HPDE6-E6E7 (cell line): ENCODE data around the gene PAQR4.

Source experiments
- DNase-seq: peaks from one replicate; pipeline ENCODE4 v3.0.0; 2011; ENCODE audit warnings: missing footprints; ENCODE audit errors: extremely low spot score

The PAQR4 gene

DNA sequence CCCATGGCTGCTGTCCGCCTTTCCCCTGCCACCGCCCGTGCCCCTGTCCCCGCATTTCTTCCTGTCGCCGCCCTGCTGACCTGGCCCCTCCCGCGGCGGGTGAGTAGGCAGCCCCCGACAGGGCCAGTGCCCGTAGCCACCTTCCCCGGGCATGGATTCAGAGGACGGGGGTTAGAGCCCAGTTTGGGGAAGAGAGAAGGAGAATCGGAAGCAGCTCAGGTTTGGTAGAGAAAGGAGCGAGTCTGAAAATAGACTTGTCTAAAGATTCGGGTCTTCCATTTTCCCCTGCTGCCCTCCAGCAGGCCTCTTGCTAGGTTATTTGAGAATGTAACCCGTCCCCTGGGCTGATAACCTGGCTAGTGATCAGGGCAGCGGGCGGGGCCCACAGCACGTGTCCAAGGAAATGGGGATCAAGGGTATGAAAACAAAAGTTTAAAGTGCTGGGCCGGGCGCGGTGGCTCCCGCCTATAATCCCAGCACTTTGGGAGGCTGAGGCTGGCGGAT is 35.7 kb downstream of the PAQR4 start:
- DNase-seq: no peak

DNA sequence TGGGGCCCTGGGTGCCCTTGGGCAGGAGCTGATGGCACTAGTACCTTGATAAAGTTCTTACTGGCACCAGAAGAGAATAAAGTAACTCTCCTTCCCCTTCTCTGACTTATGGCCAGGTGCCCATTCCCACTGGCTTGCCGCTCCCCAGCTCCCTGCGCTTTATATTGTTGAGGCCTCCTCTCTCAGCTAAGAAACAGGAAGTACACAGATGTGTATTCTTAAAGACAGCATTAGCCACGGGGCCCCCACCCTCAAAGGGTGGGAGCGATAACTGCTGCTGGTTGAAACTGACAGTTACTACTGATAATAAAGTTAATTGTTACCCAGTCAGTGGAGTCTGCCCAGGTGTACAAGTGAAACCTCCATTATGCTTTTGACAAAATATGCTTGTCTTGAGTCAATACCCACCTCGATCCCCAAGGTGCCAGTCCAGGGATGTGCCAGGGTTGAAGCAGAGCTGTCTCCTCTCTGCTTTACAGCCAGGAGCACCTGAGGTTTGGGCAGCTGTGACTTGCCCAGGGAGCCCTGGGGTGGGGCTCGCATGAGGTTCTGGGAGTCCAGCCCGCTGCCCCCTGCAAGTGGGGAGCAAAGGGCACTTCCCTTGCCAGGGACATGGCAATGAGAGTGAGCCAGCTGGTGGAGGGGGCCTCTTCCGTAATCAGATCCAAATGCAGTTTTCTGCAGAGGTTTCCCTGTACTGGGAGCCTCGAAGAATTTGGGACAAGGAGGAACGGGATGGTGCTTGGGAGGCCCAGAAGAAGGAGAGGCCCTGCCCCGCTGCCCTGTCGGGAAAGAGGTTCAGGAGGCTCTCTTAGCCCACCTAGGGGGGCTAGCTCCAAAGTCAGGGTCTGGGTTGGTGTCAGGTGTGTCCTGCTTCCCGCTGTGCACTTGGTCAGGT is 38.2 kb downstream of the PAQR4 start:
- no peak for DNase-seq

DNA sequence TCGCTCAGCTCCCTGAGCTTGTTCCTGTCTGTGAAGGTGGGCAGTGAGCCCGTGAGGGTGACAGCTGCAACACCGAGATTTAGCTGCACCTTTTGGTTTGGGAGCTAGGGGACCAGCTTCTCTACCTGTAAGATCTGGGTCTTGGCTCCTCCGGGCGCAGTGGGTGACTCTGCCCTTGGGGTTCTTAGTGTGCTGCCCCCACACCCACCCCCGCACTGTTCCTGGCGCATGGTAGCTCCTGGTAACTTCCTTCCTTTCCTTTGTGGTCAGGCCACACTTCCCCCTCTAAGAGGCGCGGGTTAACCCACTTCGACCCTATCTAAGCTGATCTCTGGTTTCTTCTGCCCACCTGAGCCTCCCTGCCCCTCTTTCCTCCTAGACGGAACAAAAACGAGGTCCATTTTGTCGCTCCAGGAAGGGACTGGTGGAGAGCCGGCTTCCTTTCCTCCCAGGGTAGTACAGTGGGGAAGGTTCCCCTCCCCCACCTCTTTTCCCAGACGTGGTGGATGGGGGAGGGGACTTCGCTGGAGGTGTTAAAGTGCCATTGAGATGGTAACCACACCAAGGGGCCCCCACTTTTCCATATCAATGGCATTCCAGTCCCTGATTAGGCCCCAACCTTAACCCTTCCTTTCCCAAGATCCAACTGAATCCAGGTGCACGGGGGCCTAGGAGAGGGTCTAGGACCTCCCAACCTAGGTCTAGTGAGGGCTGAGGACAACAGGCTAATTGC is 39.0 kb downstream of the PAQR4 start:
- no peak for DNase-seq

DNA sequence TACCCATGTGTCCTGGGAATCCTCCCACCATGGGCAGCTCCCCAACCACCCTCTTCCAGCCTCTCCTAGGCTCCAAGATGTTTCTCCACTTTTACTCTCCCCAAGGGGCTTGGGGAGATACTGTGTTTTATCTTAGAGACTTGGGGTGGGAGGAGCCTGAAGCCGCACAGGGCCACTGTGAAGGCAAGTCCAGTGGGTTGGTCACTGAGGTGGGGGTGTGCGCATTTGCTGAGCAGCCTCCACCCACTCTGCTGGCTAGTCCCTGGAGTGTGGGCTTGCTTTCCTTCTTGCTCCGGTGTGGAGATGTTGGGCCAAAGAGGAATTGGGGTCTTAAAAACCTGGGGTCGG is 39.5 kb downstream of the PAQR4 start:
- no peak for DNase-seq

DNA sequence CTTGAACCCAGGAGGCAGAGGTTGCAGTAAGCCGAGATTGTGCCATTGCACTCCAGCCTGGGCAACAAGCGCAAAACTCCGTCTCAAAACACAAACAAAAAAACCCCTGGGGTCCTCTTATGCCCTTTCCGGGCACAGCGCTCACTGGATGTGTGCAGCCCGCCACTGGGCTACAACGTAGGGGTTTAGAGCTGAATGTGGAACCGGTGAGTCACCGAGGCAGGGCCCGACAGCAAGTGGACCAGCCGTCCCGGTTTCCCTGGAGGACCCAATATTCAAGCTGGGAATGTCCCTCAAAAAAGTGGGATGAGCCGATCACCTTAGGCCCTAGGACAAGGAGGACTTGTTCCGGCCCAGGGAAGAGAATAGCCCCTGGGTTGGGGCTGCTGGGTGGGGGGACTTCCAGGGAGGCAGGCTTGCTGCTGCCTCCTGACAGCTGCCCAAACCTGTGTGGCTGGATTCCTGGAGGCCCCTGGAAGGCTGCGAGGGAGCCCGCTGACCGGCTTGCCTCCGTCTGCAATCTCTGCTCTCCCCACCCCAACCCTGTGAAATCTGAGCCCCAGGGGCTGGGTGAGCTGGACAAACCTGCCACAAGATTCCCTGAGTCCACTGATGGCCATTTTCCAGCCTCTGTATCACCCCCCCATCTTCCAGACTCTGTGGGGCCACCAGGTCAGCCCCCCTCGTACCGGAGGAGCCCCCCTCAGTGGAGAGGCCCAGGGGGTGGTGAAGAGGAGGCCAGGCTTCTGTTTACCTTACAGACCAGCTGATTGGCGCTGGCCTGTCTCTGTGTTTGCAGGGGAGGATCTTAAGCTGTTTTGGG is 40.6 kb downstream of the PAQR4 start:
- no peak for DNase-seq

DNA sequence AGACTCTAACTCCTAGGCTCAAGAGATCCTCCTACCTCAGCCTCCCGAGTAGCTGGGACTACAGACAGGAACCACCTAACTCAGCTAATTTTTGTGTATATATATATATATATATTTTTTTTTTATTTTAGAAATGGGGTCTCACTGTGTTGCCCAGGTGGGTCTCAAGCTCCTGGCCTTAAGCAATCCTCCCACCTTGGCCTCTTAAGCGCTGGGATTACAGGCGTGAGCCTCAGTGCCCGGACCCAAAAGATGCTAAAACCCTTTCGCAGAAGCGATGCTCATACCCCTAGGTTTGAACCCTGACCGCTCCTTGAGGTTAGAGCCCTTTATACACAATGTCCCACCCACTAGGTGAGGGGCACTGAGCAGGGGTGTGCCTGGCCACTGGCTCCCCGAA is 41.4 kb downstream of the PAQR4 start:
- no peak for DNase-seq

DNA sequence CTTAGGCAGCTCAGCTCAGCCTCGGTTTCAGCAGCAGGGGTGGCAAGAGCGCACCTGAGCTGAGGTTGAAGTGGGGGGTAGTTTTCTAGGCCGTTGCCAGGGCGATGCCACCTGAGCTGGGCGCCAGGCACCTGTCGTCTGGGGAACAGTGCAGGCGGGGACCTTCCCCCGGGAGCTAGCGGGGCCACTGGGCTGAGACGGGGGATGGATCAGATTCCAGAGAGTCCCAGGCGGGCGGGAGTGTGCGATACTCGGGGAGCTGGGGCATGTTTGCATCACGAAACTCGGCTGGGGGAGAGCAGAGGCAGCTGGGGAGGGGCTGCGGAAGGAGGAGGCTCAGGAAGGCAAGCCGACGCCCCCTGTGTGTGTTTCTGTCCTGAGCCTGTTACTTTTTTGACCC is 43.1 kb downstream of the PAQR4 start:
- no peak for DNase-seq

DNA sequence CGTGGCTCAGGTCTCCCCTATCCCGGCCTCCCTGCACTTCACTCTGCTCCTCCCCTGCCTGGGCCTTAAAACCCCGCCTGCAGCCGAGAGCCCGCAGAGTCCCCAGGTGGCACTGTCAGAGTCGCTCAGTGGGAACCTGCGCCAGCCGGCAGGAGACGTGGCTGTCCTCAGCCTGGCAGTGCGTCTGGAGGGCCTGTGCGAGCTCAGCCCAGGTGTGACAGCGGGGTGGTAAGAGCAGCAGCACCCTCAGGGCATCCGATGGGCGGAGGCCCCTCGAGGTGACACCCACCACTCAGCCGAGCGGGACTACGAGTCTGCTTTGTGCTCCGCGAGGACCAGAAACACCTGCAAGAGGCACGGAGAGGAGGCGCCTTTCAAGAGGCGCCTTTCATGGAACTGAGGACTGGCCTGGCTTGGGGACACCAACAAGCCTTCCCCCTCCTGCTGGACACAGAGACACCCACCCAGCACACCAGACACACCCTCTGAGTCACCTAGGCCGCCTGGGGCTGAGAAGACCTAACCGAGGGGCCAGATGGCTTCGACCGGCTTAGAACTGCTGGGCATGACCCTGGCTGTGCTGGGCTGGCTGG is 43.8 kb downstream of the PAQR4 start, which contains the start of gene CLDN9:
Gene CLDN9 (plus strand): TSS at position 96 of the 593 bp plus-strand sequence. CDS start 440 bp downstream, at position 536.
- DNase-seq: no peak

DNA sequence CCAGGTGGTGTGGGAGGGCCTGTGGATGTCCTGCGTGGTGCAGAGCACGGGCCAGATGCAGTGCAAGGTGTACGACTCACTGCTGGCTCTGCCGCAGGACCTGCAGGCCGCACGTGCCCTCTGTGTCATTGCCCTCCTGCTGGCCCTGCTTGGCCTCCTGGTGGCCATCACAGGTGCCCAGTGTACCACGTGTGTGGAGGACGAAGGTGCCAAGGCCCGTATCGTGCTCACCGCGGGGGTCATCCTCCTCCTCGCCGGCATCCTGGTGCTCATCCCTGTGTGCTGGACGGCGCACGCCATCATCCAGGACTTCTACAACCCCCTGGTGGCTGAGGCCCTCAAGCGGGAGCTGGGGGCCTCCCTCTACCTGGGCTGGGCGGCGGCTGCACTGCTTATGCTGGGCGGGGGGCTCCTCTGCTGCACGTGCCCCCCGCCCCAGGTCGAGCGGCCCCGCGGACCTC is 44.4 kb downstream of the PAQR4 start:
- DNase-seq: no peak

DNA sequence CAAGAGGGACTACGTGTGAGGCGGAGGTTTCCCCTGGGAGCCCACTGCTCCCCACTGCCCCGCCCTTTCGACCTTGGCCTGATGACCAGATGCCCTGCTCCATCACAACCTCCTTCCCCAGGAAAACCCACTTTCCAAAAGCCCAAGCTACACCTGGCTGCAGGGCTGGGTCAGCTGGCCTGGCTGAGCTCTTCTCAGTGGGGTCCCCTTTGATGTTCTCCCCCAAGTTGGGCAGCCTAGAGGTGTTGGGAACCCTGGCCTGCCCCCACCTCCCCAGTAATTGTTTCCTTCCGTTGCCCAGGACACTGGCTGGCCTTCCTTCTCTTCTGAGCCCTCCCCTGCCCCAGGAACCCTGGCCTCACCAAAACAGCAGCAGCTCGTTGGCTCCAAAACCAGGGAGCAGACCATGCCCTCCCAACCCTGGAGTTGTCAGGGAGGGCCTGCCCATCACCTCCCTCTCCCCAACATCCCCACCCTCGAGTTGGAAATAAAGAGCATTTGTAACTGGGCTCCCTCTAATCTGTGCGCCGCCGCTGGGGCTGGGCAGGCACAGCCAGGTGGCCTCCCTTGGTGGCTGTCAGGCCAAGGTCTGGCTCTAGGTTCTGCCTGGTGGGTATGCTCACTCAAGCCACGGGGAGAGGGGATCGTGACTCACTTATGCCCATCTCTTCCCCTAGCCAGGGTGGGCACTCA is 45.0 kb downstream of the PAQR4 start:
- DNase-seq: no peak

DNA sequence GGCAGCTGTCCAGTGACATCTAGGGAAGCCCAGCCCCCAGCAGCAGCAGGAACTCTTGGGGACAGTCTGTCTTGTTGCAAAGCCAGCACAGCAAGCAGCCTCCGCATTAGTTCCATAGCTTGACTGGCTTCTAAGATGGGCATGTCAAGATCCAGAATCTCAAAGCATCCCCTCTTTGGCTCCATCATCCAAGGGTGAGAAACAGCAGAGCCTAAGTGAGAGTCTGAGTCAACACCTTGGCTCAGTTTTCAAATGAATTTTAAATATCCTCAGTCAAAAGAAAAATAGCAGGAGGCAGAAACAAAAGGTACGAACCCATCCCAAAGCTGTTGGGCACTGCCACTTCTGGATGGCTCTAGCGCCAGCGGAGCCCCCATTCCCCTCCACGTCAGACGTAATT is 45.8 kb downstream of the PAQR4 start:
- DNase-seq: no peak

DNA sequence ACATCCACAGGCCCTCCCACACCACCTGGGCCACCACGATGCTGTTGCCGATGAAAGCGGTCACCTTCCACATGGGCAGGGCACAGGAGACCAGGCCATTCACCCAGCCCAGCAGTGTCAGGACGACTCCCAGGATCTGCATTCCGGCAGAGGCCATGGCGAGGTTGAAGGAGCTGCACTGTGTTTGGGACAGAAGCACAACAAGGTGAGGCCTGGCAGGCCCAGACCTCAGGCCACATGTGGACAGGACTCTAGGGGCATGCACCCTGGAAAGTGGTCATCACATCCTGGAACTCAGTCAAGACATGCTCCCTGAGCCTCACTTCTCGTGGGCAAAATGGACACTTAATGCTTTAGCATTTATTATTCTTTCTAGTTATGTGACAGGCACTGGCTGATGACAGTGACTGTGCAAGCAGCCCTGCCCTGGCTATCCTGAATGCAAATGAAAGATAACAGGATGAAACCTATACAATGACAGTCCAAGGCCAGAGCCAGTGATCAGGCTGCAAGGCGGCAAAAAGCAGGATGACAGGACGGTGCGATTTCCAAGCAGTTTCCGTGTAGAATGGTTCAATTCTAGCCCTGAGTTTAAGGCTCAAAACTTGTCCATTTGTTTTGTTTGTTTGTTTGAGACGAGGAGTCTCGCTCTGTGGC is 46.8 kb downstream of the PAQR4 start:
- no peak for DNase-seq

DNA sequence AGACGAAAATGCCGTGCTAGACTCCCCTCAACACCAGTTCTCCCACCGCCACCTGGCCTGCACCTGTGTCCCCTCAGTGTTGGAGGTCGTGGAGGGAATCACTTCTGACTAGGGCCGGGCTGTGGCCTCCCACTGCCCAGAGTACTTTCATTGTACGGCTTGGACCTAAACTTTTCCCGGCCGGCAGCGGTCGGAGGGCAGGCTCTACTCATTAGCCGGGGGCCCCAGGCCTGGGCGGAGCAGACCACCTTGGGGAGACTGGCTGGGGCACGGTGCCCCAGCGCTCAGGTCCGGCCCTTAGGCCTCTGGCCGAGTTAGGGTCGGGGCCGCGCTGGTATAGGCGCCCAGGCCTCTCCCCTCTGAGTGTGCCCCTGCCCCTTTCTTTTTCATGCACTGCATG is 48.2 kb downstream of the PAQR4 start:
- DNase-seq: no peak

DNA sequence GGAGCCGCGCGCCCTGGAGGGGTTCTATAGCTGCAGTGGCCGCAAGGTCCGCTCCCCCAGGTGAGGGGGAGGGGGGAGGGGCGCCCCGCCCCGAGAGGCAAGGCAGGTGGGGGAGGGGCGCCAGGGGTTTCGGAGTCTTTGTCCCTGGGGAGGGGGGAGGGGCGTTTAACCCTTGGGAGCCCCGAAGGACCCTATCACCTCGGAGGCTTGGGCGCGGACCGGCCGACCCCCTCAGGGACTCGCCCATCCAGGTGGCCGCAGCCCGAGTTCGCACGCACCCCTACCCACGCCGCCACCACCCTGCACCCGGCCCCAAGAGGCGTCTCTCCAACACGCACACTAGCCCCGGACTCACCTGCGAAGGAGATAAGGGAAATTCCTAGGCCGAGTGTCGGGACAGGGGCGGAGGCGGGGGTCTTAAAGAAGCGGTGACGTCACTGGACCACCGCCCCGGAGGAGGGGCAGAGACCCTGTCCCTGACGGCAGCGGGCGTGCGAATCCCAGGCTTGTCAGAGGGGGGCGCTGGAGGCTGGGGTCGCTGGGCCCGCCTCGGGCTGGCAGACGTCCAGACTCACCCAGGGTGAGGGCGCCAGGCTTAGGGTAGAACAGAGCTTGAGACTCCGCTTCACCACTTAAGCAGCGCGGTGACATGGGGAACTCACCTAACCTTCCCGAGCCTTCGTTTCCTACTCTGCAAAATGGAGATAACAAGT is 48.8 kb downstream of the PAQR4 start, which contains the start of gene CLDN6:
Gene CLDN6 (minus strand): TSS at position 390 of the 713 bp plus-strand sequence. CDS start 2,162 bp downstream, outside the sequence.
- no peak for DNase-seq

DNA sequence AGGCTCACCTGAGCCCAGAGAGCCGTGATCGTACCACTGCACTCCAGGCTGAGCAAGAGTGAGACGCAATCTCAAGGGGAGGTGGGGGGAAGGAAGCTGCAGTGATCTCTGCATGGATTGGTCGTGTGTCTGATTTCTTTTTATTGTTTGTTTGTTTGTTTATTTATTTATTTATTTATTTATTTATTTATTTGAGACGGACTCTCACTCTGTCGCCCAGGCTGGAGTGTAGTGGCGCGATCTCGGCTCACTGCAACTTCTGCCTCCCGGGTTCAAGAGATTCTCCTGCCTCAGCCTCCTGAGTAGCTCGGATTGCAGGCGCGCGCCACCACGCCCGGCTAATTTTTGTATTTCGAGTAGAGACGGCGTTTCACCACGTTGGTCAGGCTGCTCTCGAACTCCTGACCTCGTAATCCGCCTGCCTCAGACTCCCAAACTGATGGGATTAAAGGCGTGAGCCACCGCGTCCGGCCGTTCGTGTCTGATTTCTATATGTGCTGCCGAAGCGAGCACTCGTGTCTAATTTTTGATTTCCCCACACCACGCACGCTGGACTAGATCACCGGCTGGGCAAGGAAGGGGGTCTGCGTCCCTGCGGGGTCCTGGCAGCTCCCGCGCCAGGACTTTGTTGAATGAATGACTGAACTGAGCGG is 50.6 kb downstream of the PAQR4 start:
- DNase-seq: no peak

DNA sequence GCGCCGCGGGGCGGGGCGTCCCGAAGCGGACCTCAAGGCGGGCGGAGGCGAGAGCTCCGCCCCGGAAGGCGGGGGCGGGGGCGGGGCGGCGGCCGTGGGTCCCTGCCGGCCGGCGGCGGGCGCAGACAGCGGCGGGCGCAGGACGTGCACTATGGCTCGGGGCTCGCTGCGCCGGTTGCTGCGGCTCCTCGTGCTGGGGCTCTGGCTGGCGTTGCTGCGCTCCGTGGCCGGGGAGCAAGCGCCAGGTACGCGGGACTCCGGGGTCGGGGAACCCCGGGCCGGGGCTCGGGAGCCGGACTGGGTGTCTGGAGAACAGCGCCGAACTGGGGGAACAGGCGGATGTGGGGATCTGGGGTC is 51.1 kb downstream of the PAQR4 start, which contains the start of gene TNFRSF12A:
Gene TNFRSF12A (plus strand): TSS at position 122 of the 357 bp plus-strand sequence. CDS start 30 bp downstream, at position 152.
- no peak for DNase-seq

DNA sequence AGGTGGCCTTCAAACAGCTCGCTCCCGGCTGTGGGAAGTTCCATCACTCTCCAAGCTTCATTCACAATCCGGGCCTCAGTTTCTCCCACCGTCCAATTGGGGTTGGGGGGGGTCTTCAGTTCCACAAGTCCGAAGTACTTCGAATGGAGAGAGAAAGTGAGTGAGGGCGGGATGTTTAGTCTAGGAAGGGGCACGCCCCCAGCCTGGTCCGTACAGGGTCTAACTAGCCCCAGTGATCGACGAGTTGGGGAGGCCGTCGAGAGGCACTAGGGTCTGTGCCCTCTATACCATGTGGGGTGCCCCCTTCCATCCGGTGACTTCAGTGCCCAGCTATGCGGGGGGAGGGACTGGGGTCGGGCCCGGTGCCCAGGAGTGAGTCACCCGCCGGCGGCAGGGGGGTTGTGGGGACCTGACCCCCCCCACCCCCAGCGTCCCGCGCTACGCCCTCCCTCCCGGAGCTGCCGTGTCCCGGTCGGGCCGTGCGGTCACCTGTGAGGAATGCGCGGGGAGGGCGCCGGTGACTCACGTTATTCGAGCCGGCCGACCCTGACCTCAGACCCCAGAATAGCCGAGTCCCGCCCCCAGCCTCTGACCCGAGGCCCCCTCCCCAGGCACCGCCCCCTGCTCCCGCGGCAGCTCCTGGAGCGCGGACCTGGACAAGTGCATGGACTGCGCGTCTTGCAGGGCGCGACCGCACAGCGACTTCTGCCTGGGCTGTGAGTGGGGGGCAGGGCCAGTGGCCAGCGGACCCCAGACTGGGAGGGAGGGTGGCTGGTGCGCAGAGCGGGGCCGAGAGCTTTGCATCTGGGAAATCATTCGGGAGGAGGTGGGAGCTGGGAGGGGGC is 51.7 kb downstream of the PAQR4 start:
- no peak for DNase-seq
